WTC11 (cell line): Measurements from ENCODE around the gene ATP6V0D1. TPM values are rescaled to one million over a fixed set of nuclear protein-coding genes. Genes with fewer than 3 reads are reported as not detected.

Source experiments
- ATAC-seq: fragments of 200-7000 bp; cut with Tn5 transposase; 2 replicates; pipeline ENCODE4 v1.10.0; 2021; ENCODE audit warnings: mild to moderate bottlenecking, moderate library complexity
- CTCF ChIA-PET: fragments of 300-600 bp; sonication (Branson Sonifier 250); formaldehyde crosslinking; loops from one replicate; lab custom pipeline; 2021; ENCODE audit warnings: antibody characterized with exemption; lab: Charles Lee
- POLR2A ChIA-PET: fragments of 350-600 bp; sonication (Branson Sonifier 250); formaldehyde crosslinking; loops from one replicate; lab custom pipeline; 2021; ENCODE audit warnings: antibody characterized with exemption; lab: Charles Lee
- DNase-seq: peaks from one replicate; pipeline ENCODE4 v3.0.0; 2021; ENCODE audit warnings: low spot score
- H3K27ac Mint-ChIP-seq: 2 replicates; pipeline ENCODE4 v1.8.0; 2021; ENCODE audit warnings: mixed read lengths
- H3K27me3 Mint-ChIP-seq: 2 replicates; pipeline ENCODE4 v1.8.0; 2021; ENCODE audit warnings: low read depth, mild to moderate bottlenecking, moderate library complexity, mixed read lengths
- H3K36me3 Mint-ChIP-seq: 2 replicates; pipeline ENCODE4 v1.8.0; 2021; ENCODE audit warnings: mixed read lengths
- H3K4me1 Mint-ChIP-seq: 2 replicates; pipeline ENCODE4 v1.8.0; 2022; ENCODE audit warnings: mixed read lengths
- H3K4me3 Mint-ChIP-seq: 2 replicates; pipeline ENCODE4 v1.8.0; 2021; ENCODE audit warnings: mild to moderate bottlenecking, moderate library complexity, mixed read lengths
- H3K9me3 Mint-ChIP-seq: 2 replicates; pipeline ENCODE4 v1.8.0; 2021; ENCODE audit warnings: mixed read lengths
- ATF3 ChIP-seq: sonication (generic); formaldehyde crosslinking; conservative IDR thresholded peaks from 2 replicates; pipeline ENCODE4 v1.8.1; 2022; ENCODE audit warnings: mild to moderate bottlenecking, missing genetic modification reagents
- CBFB ChIP-seq: sonication (generic); formaldehyde crosslinking; IDR thresholded peaks from 2 replicates; pipeline ENCODE4 v1.8.1; 2022; ENCODE audit warnings: mild to moderate bottlenecking, low read depth, missing genetic modification reagents
- CDX4 ChIP-seq: fragments of 250-450 bp; sonication (Bioruptor Pico); IDR thresholded peaks from 2 replicates; pipeline ENCODE4 v1.9.0; 2021; ENCODE audit warnings: moderate library complexity, mild to moderate bottlenecking, inconsistent platforms, borderline replicate concordance
- CREM ChIP-seq: sonication (generic); formaldehyde crosslinking; IDR thresholded peaks from 2 replicates; pipeline ENCODE4 v1.8.1; 2022; ENCODE audit warnings: mild to moderate bottlenecking, missing genetic modification reagents, moderate library complexity
- E2F1 ChIP-seq: sonication (generic); formaldehyde crosslinking; IDR thresholded peaks from 2 replicates; pipeline ENCODE4 v1.8.0; 2022; ENCODE audit warnings: mild to moderate bottlenecking, missing genetic modification reagents
- FOXP1 ChIP-seq: sonication (generic); formaldehyde crosslinking; IDR thresholded peaks from 2 replicates; pipeline ENCODE4 v1.8.0; 2022; ENCODE audit warnings: missing genetic modification reagents, mild to moderate bottlenecking, moderate library complexity, borderline replicate concordance
- IRF1 ChIP-seq: sonication (generic); formaldehyde crosslinking; IDR thresholded peaks from 2 replicates; pipeline ENCODE4 v1.8.0; 2023; ENCODE audit warnings: missing genetic modification reagents
- IRF2 ChIP-seq: sonication (generic); formaldehyde crosslinking; IDR thresholded peaks from 2 replicates; pipeline ENCODE4 v1.8.0; 2022; ENCODE audit warnings: low read depth, missing genetic modification reagents, borderline replicate concordance
- JAZF1 ChIP-seq: fragments of 250-450 bp; sonication (Bioruptor Pico); IDR thresholded peaks from 2 replicates; pipeline ENCODE4 v1.9.0; 2021; ENCODE audit warnings: moderate library complexity, mild to moderate bottlenecking, inconsistent platforms
- JUN ChIP-seq: sonication (generic); formaldehyde crosslinking; IDR thresholded peaks from 2 replicates; pipeline ENCODE4 v1.8.0; 2023; ENCODE audit warnings: mild to moderate bottlenecking, missing genetic modification reagents
- RELA ChIP-seq: sonication (generic); formaldehyde crosslinking; IDR thresholded peaks from 2 replicates; pipeline ENCODE4 v1.8.1; 2022; ENCODE audit warnings: missing genetic modification reagents, mild to moderate bottlenecking, borderline replicate concordance
- RORB ChIP-seq: fragments of 250-450 bp; sonication (Bioruptor Pico); IDR thresholded peaks from 2 replicates; pipeline ENCODE4 v1.9.0; 2021; ENCODE audit warnings: mild to moderate bottlenecking
- SMAD3 ChIP-seq: sonication (generic); formaldehyde crosslinking; IDR thresholded peaks from 2 replicates; pipeline ENCODE4 v1.8.0; 2022; ENCODE audit warnings: missing genetic modification reagents, mild to moderate bottlenecking, borderline replicate concordance
- STAT6 ChIP-seq: sonication (generic); formaldehyde crosslinking; conservative IDR thresholded peaks from 2 replicates; pipeline ENCODE4 v1.8.1; 2023; ENCODE audit warnings: mild to moderate bottlenecking, low read depth, missing genetic modification reagents, moderate library complexity
- TEAD1 ChIP-seq: sonication (generic); formaldehyde crosslinking; IDR thresholded peaks from 2 replicates; pipeline ENCODE4 v1.8.0; 2022; ENCODE audit warnings: mild to moderate bottlenecking, missing genetic modification reagents
- USF2 ChIP-seq: sonication (generic); formaldehyde crosslinking; IDR thresholded peaks from 2 replicates; pipeline ENCODE4 v1.8.1; 2023; ENCODE audit warnings: mild to moderate bottlenecking, missing genetic modification reagents, moderate library complexity
- ZNF423 ChIP-seq: fragments of 250-450 bp; sonication (Bioruptor Pico); IDR thresholded peaks from 2 replicates; pipeline ENCODE4 v2.1.2; 2022; ENCODE audit warnings: mild to moderate bottlenecking, moderate library complexity
- ZNF671 ChIP-seq: fragments of 250-450 bp; sonication (Bioruptor Pico); IDR thresholded peaks from 2 replicates; pipeline ENCODE4 v1.8.0; 2021; ENCODE audit warnings: mild to moderate bottlenecking
- total RNA-seq: library from RNA; stranded (reverse); gene quantifications from 3 replicates; pipeline ENCODE4 v1.2.3, GENCODE V29; 2021

Gene ATP6V0D1
- total RNA-seq, 1 experiment from 2014 or later = 44.1 TPM

GRCh38 chr16:67454852-67455251 lies 26.1 kb downstream of the ATP6V0D1 start (continued):
- TF ChIP-seq JUN (no peak), RORB (CRISPR knock-in tag) (no peak)

GRCh38 chr16:67454104-67454503 lies 26.9 kb downstream of the ATP6V0D1 start:
- Mint-ChIP-seq H3K4me1 (0 out of 2 replicates have a peak, but pooled peaks cover 5% of the 10 kb centered on the region), H3K27me3 (no peaks in the 10 kb centered on the region; the same call in 1 of the 2 replicates), H3K27ac (no peak overlapping the region), H3K9me3 (no peaks in the 10 kb centered on the region), H3K4me3 (no peak overlapping the region)
- CTCF ChIA-PET = interaction anchor here (1.0 to 2.8 kb wide), 2 partner anchors 12 to 27 kb away, joined by 3 to 14 read pairs; partner anchors contain the start of gene ATP6V0D1
- POLR2A ChIA-PET = no interaction called here
- no peak for DNase-seq
- no peak for TF ChIP-seq ATF3
- TF ChIP-seq IRF2 (CRISPR knock-in tag) = no peak
- no peak for TF ChIP-seq FOXP1 (CRISPR knock-in tag)
- TF ChIP-seq ZNF671 (CRISPR knock-in tag) = no peak
- no peak for TF ChIP-seq E2F1 (CRISPR knock-in tag)
- no peak for TF ChIP-seq CBFB
- TF ChIP-seq TEAD1 (CRISPR knock-in tag) = no peak
- no peak for TF ChIP-seq CREM (CRISPR knock-in tag)
- TF ChIP-seq STAT6 (CRISPR knock-in tag) = no peak
- no peak for TF ChIP-seq JAZF1 (CRISPR knock-in tag)
- no peak for TF ChIP-seq SMAD3 (CRISPR knock-in tag)
- TF ChIP-seq, all 79 proteins: peak for 0
- no peak for ATAC-seq
- no peaks in the 10 kb centered on the region for H3K36me3 Mint-ChIP-seq

GRCh38 chr16:67451704-67452435 lies 29.1 kb downstream of the ATP6V0D1 start:
- ChIA-PET POLR2A (no interaction called here), CTCF (interaction anchor here (0.7 to 12.8 kb wide), 5 partner anchors 14 to 191 kb away, joined by 3 to 234 read pairs (median 7); partner anchors contain the start of genes ATP6V0D1 and TPPP3)
- Mint-ChIP-seq H3K27me3 (no peaks in the 10 kb centered on the region; the same call in 1 of the 2 replicates), H3K9me3 (no peaks in the 10 kb centered on the region), H3K27ac (no peak overlapping the region), H3K4me3 (no peak overlapping the region), H3K4me1 (no peaks in the 10 kb centered on the region), H3K36me3 (0 out of 2 replicates have a peak, but pooled peaks cover 3% of the 10 kb centered on the region)
- DNase-seq (no peak), ATAC-seq (no peak)
- TF ChIP-seq RELA (CRISPR knock-in tag) = no peak
- no peak for TF ChIP-seq JUN
- no peak for TF ChIP-seq ZNF423 (CRISPR knock-in tag)
- no peak for TF ChIP-seq CDX4 (CRISPR knock-in tag)
- TF ChIP-seq USF2 (CRISPR knock-in tag) = no peak
- no peak for TF ChIP-seq CREM (CRISPR knock-in tag)
- TF ChIP-seq IRF1 (CRISPR knock-in tag) = no peak
